ENCODE results near the gene RNF225.
"Not testable (repeated sequence)": the region's sequence is repeated elsewhere in the genome, so short reads cannot be mapped to it uniquely, and the experiment has no call there.

Gene RNF225

GRCh38 chr19:58374200-58374599 is 21.3 kb upstream of the RNF225 start:
- peak; percentile 61; the same call in 1 of the 2 replicates for TF ChIP-seq ZNF8 (CRISPR knock-in tag; IDR thresholded peaks at IDR 0.05)
- TF ChIP-seq, protein P1, sequence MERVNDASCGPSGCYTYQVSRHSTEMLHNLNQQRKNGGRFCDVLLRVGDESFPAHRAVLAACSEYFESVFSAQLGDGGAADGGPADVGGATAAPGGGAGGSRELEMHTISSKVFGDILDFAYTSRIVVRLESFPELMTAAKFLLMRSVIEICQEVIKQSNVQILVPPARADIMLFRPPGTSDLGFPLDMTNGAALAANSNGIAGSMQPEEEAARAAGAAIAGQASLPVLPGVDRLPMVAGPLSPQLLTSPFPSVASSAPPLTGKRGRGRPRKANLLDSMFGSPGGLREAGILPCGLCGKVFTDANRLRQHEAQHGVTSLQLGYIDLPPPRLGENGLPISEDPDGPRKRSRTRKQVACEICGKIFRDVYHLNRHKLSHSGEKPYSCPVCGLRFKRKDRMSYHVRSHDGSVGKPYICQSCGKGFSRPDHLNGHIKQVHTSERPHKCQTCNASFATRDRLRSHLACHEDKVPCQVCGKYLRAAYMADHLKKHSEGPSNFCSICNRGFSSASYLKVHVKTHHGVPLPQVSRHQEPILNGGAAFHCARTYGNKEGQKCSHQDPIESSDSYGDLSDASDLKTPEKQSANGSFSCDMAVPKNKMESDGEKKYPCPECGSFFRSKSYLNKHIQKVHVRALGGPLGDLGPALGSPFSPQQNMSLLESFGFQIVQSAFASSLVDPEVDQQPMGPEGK (CRISPR knock-in tag; IDR thresholded peaks at IDR 0.05; ENCODE audit: borderline replicate concordance): no peak
- ATAC-seq: no peak

- not testable (repeated sequence) for ATAC-seq
These were observed 18.7 kb upstream of the RNF225 start for GRCh38 chr19:58376724-58377123.

DNA sequence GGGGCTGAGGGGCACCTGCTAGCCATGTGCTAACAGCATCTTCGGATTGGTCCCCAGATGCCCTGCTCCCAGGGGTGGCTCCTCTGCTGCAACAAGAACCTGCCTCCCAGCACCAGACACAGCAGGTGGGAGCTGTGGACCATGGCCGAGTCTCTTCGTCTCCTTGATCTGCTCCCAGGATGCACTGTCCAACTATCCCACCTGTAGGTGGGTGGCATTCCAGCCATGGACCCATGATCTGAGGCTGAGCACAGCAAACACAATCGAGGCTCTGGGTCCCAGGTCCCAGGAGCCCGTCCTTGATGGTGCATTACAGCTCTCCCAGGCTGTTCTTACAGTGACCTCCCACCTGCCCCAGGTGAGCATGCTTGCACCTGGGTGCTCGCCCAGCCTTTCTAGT is 16.2 kb upstream of the RNF225 start:
- no peak for ATAC-seq

GRCh38 chr19:58380037-58380661 is 15.3 kb upstream of the RNF225 start:
- peak; percentile 8 for ATAC-seq

More for the DNA sequence above, 16.2 kb upstream of the RNF225 start:
- no peak for TF ChIP-seq CSRNP3 (CRISPR knock-in tag; IDR thresholded peaks at IDR 0.05)

GRCh38 chr19:58380662-58381459 is 14.6 kb upstream of the RNF225 start, which contains the start of gene ZNF837:
ZNF837 (minus strand) TSS chr19:58381030; CDS start chr19:58369332, 11,698 bp downstream.
- peak; percentile 94 for ATAC-seq
- TF ChIP-seq, protein P2, sequence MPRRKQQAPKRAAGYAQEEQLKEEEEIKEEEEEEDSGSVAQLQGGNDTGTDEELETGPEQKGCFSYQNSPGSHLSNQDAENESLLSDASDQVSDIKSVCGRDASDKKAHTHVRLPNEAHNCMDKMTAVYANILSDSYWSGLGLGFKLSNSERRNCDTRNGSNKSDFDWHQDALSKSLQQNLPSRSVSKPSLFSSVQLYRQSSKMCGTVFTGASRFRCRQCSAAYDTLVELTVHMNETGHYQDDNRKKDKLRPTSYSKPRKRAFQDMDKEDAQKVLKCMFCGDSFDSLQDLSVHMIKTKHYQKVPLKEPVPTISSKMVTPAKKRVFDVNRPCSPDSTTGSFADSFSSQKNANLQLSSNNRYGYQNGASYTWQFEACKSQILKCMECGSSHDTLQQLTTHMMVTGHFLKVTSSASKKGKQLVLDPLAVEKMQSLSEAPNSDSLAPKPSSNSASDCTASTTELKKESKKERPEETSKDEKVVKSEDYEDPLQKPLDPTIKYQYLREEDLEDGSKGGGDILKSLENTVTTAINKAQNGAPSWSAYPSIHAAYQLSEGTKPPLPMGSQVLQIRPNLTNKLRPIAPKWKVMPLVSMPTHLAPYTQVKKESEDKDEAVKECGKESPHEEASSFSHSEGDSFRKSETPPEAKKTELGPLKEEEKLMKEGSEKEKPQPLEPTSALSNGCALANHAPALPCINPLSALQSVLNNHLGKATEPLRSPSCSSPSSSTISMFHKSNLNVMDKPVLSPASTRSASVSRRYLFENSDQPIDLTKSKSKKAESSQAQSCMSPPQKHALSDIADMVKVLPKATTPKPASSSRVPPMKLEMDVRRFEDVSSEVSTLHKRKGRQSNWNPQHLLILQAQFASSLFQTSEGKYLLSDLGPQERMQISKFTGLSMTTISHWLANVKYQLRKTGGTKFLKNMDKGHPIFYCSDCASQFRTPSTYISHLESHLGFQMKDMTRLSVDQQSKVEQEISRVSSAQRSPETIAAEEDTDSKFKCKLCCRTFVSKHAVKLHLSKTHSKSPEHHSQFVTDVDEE (CRISPR knock-in tag; IDR thresholded peaks at IDR 0.05): 0 out of 2 replicates have a peak, but pooled peaks have one; percentile 20
- TF ChIP-seq ZFP3 (CRISPR knock-in tag; IDR thresholded peaks at IDR 0.05): peak; percentile 46; the same call in 1 of the 2 replicates
- TF ChIP-seq RARB (CRISPR knock-in tag; IDR thresholded peaks at IDR 0.05): no peak
- TF ChIP-seq POU6F1 (CRISPR knock-in tag; IDR thresholded peaks at IDR 0.05; ENCODE audit: borderline replicate concordance, low read depth): peak; percentile 80
- no peak for TF ChIP-seq ZNF565 (CRISPR knock-in tag; conservative IDR thresholded peaks at IDR 0.05; ENCODE audit: low read depth)
- TF ChIP-seq ZC3H10 (CRISPR knock-in tag; IDR thresholded peaks at IDR 0.05): no peak
- TF ChIP-seq ISL1 (CRISPR knock-in tag; IDR thresholded peaks at IDR 0.05): no peak
- no peak for TF ChIP-seq GLIS3 (CRISPR knock-in tag; IDR thresholded peaks at IDR 0.05)
- no peak for TF ChIP-seq SNAI2 (CRISPR knock-in tag; IDR thresholded peaks at IDR 0.05)

More at GRCh38 chr19:58380037-58380661, 15.3 kb upstream of the RNF225 start:
- TF ChIP-seq ZNF70 (CRISPR knock-in tag; IDR thresholded peaks at IDR 0.05): no peak
- no peak for TF ChIP-seq SNAI2 (CRISPR knock-in tag; IDR thresholded peaks at IDR 0.05)
- no peak for TF ChIP-seq ARNTL (CRISPR knock-in tag; IDR thresholded peaks at IDR 0.05; ENCODE audit: borderline replicate concordance, low read depth)
- no peak for TF ChIP-seq ISL1 (CRISPR knock-in tag; IDR thresholded peaks at IDR 0.05)
- TF ChIP-seq BACH2 (CRISPR knock-in tag; IDR thresholded peaks at IDR 0.05; ENCODE audit: borderline replicate concordance): no peak
- no peak for TF ChIP-seq CSRNP3 (CRISPR knock-in tag; IDR thresholded peaks at IDR 0.05)
- TF ChIP-seq ESRRG (CRISPR knock-in tag; IDR thresholded peaks at IDR 0.05): no peak
- TF ChIP-seq OSR1 (CRISPR knock-in tag; IDR thresholded peaks at IDR 0.05): no peak
